ENCODE data around the gene THAP12. TPM values are rescaled to one million over a fixed set of nuclear protein-coding genes. Genes with fewer than 3 reads are reported as not detected.

Gene THAP12
- total RNA-seq, 1 donor from 2014 or later = 30.3 TPM

DNA sequence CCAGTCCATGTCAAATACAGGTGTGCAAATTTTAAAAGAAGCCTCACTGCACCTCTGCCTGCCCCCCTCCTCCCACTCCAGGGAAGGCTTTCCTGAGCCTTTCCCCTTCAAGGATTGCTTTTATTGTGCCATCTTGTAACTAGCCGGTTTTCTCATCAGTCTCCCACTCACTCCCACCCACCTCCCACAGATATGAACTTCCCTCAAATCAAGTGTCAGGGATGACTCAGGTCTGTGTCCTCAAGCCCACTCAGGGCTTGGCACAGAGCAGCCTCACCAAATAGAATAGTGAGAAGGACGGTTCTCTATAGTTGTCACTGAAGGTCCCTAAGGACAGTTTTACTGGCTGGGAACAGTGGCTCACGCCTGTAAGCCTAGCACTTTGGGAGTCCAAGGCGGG lies 43.0 kb downstream of the THAP12 start:
- no peak overlapping the region for H3K4me2 ChIP-seq (ENCODE audit: low read length)
- peak overlapping the region; percentile 34 for H3K4me3 Mint-ChIP-seq (ENCODE audit: unreplicated experiment)
- H3K36me3 Mint-ChIP-seq (ENCODE audit: low read depth, unreplicated experiment) = peaks cover 10% of the 10 kb centered on the region
- peaks cover 20% of the 10 kb centered on the region for H3K9me3 Mint-ChIP-seq (ENCODE audit: unreplicated experiment)
- no peaks in the 10 kb centered on the region for H3K4me1 Mint-ChIP-seq (ENCODE audit: low read depth, unreplicated experiment)
- H3K4me3 ChIP-seq (ENCODE audit: insufficient read depth, low read depth, low read length) = no peak overlapping the region
- H3K9ac ChIP-seq (ENCODE audit: low read length) = no peak overlapping the region
- peaks cover 12% of the 10 kb centered on the region for H3K9me3 ChIP-seq (ENCODE audit: insufficient read depth, low read depth, low read length)
- FAIRE-seq (no peak), DNase-seq (ENCODE audit: low read depth) (no peak)
- no peak overlapping the region for H3K27ac Mint-ChIP-seq (ENCODE audit: unreplicated experiment)
- no peak overlapping the region for H3K27ac ChIP-seq (ENCODE audit: low read depth, low read length)
- no peaks in the 10 kb centered on the region for H3K27me3 ChIP-seq (ENCODE audit: insufficient read depth, low read length)
- no peaks in the 10 kb centered on the region for H3K4me1 ChIP-seq (ENCODE audit: insufficient read depth, low read length)
- no peak overlapping the region for H2AFZ ChIP-seq (ENCODE audit: low read depth, low read length)
- TF ChIP-seq EZH2 (IDR thresholded peaks at IDR 0.05; ENCODE audit: insufficient read depth, low read length) (no peak), CTCF (IDR thresholded peaks at IDR 0.05; ENCODE audit: insufficient read depth, low read depth, low read length) (no peak)
- H3K27me3 Mint-ChIP-seq (ENCODE audit: low read depth, unreplicated experiment) = peaks cover 3% of the 10 kb centered on the region
- H4K20me1 ChIP-seq (ENCODE audit: insufficient read depth, low read length) = no peaks in the 10 kb centered on the region
- H3K79me2 ChIP-seq (ENCODE audit: insufficient read depth, low read length) = no peaks in the 10 kb centered on the region
- H3K36me3 ChIP-seq (ENCODE audit: insufficient read depth, low read length) = no peaks in the 10 kb centered on the region

- Mint-ChIP-seq H3K36me3 (ENCODE audit: low read depth, unreplicated experiment) (peaks cover 10% of the 10 kb centered on the region), H3K4me3 (ENCODE audit: unreplicated experiment) (peak overlapping the region; percentile 34), H3K27me3 (ENCODE audit: low read depth, unreplicated experiment) (peaks cover 3% of the 10 kb centered on the region), H3K4me1 (ENCODE audit: low read depth, unreplicated experiment) (no peaks in the 10 kb centered on the region), H3K9me3 (ENCODE audit: unreplicated experiment) (peaks cover 20% of the 10 kb centered on the region), H3K27ac (ENCODE audit: unreplicated experiment) (no peak overlapping the region)
- H3K4me1 ChIP-seq (ENCODE audit: insufficient read depth, low read length) = no peaks in the 10 kb centered on the region
- H2AFZ ChIP-seq (ENCODE audit: low read depth, low read length) = no peak overlapping the region
- H4K20me1 ChIP-seq (ENCODE audit: insufficient read depth, low read length) = no peaks in the 10 kb centered on the region
- no peaks in the 10 kb centered on the region for H3K79me2 ChIP-seq (ENCODE audit: insufficient read depth, low read length)
- H3K36me3 ChIP-seq (ENCODE audit: insufficient read depth, low read length) = no peaks in the 10 kb centered on the region
- H3K9me3 ChIP-seq (ENCODE audit: insufficient read depth, low read depth, low read length) = peaks cover 12% of the 10 kb centered on the region
- TF ChIP-seq EZH2 (IDR thresholded peaks at IDR 0.05; ENCODE audit: insufficient read depth, low read length) = no peak
- TF ChIP-seq CTCF (IDR thresholded peaks at IDR 0.05; ENCODE audit: insufficient read depth, low read depth, low read length) = no peak
- DNase-seq (ENCODE audit: low read depth) (no peak), FAIRE-seq (no peak)
- no peak overlapping the region for H3K9ac ChIP-seq (ENCODE audit: low read length)
- H3K4me3 ChIP-seq (ENCODE audit: insufficient read depth, low read depth, low read length) = no peak overlapping the region
- no peak overlapping the region for H3K27ac ChIP-seq (ENCODE audit: low read depth, low read length)
- no peaks in the 10 kb centered on the region for H3K27me3 ChIP-seq (ENCODE audit: insufficient read depth, low read length)
- no peak overlapping the region for H3K4me2 ChIP-seq (ENCODE audit: low read length)
Observed at GRCh38 chr11:76337469-76337868, 43.5 kb downstream of the THAP12 start.

- no peaks in the 10 kb centered on the region for H3K27me3 ChIP-seq (ENCODE audit: insufficient read depth, low read length)
- H3K27ac ChIP-seq (ENCODE audit: low read depth, low read length) = no peak overlapping the region
- H3K27ac Mint-ChIP-seq (ENCODE audit: unreplicated experiment) = no peak overlapping the region
- TF ChIP-seq EZH2 (IDR thresholded peaks at IDR 0.05; ENCODE audit: insufficient read depth, low read length) = no peak
- no peak for TF ChIP-seq CTCF (IDR thresholded peaks at IDR 0.05; ENCODE audit: insufficient read depth, low read depth, low read length)
- no peak for FAIRE-seq
- no peaks in the 10 kb centered on the region for H3K79me2 ChIP-seq (ENCODE audit: insufficient read depth, low read length)
- H2AFZ ChIP-seq (ENCODE audit: low read depth, low read length) = no peak overlapping the region
- no peak overlapping the region for H3K4me3 Mint-ChIP-seq (ENCODE audit: unreplicated experiment)
- H3K4me1 Mint-ChIP-seq (ENCODE audit: low read depth, unreplicated experiment) = no peaks in the 10 kb centered on the region
- no peak overlapping the region for H3K9ac ChIP-seq (ENCODE audit: low read length)
- H3K4me1 ChIP-seq (ENCODE audit: insufficient read depth, low read length) = no peaks in the 10 kb centered on the region
- no peaks in the 10 kb centered on the region for H4K20me1 ChIP-seq (ENCODE audit: insufficient read depth, low read length)
- H3K9me3 ChIP-seq (ENCODE audit: insufficient read depth, low read depth, low read length) = peaks cover 12% of the 10 kb centered on the region
- DNase-seq (ENCODE audit: low read depth) = no peak
- H3K9me3 Mint-ChIP-seq (ENCODE audit: unreplicated experiment) = peaks cover 20% of the 10 kb centered on the region
- H3K36me3 Mint-ChIP-seq (ENCODE audit: low read depth, unreplicated experiment) = peaks cover 7% of the 10 kb centered on the region
- H3K27me3 Mint-ChIP-seq (ENCODE audit: low read depth, unreplicated experiment) = peaks cover 3% of the 10 kb centered on the region
- no peaks in the 10 kb centered on the region for H3K36me3 ChIP-seq (ENCODE audit: insufficient read depth, low read length)
- H3K4me2 ChIP-seq (ENCODE audit: low read length) = no peak overlapping the region
- H3K4me3 ChIP-seq (ENCODE audit: insufficient read depth, low read depth, low read length) = no peak overlapping the region
Observed at GRCh38 chr11:76336597-76336996, 44.3 kb downstream of the THAP12 start.

Measured in astrocyte (in vitro differentiated cells and primary cell).